Spleen (tissue), 11 donors: ENCODE measurements around the gene AKAP6. TPM values are rescaled to one million over a fixed set of nuclear protein-coding genes. Genes with fewer than 3 reads are reported as not detected.

Experiments
- DNase-seq: peaks from one replicate; pipeline ENCODE4 v3.0.0-alpha.2; 2020
- H3K27ac ChIP-seq, 8 donors: fragments of 200-600 bp; sonication (generic) in 7 of 8; 1 replicate in 4 of 8; 2 replicates in 4 of 8; pipeline versions ENCODE4 v1.5.0 to v1.8.0; 2016 to 2021; ENCODE audit warnings: inconsistent platforms in 4 of 8, mild to moderate bottlenecking in 4 of 8, moderate library complexity in 1 of 8
- H3K27me3 ChIP-seq, 7 donors: fragments of 200-600 bp; sonication (generic) in 6 of 7; replicated peaks in 1 of 7; 1 replicate in 4 of 7; 2 replicates in 3 of 7; pipeline versions ENCODE4 v1.5.0 to v1.8.0; 2016 to 2021; ENCODE audit warnings: inconsistent platforms in 3 of 7, mild to moderate bottlenecking in 1 of 7
- H3K36me3 ChIP-seq, 6 donors: fragments of 200-600 bp; sonication (generic) in 5 of 6; 1 replicate in 4 of 6; 2 replicates in 2 of 6; pipeline versions ENCODE4 v1.5.0 to v1.8.0; 2016 to 2021; ENCODE audit warnings: inconsistent platforms in 2 of 6
- H3K4me1 ChIP-seq, 6 donors: fragments of 200-600 bp; sonication (generic) in 5 of 6; 1 replicate in 3 of 6; 2 replicates in 3 of 6; pipeline versions ENCODE4 v1.5.0 to v1.8.0; 2016 to 2021; ENCODE audit warnings: inconsistent platforms in 3 of 6
- H3K4me3 ChIP-seq, 8 donors: fragments of 200-600 bp; sonication (generic) in 7 of 8; 1 replicate in 4 of 8; 2 replicates in 4 of 8; pipeline versions ENCODE4 v1.5.0 to v1.8.0; 2016 to 2021; ENCODE audit warnings: inconsistent platforms in 4 of 8, mild to moderate bottlenecking in 4 of 8, moderate library complexity in 2 of 8
- H3K9me3 ChIP-seq, 8 donors: fragments of 200-600 bp; sonication (generic) in 7 of 8; 1 replicate in 4 of 8; 2 replicates in 4 of 8; pipeline versions ENCODE4 v1.5.0 to v1.8.0; 2016 to 2021; ENCODE audit warnings: inconsistent platforms in 4 of 8
- CTCF ChIP-seq, 11 experiments: fragments of 200-600 bp in 7 of 11; fragments of 450-650 bp in 4 of 11; sonication (generic) in 4 of 11; IDR thresholded peaks in 8 of 11; conservative IDR thresholded peaks in 3 of 11; 1 replicate in 7 of 11; 2 replicates in 4 of 11; pipeline versions ENCODE4 v1.4.0 to v1.8.0; 2016 to 2021; ENCODE audit warnings: antibody characterized with exemption in 11 of 11, inconsistent platforms in 4 of 11, mild to moderate bottlenecking in 1 of 11
- POLR2A ChIP-seq, 3 donors: fragments of 450-650 bp; IDR thresholded peaks; one replicate each; pipeline ENCODE4 v1.5.1; 2017; ENCODE audit warnings: antibody characterized with exemption in 3 of 3, mild to moderate bottlenecking in 1 of 3
- POLR2AphosphoS5 ChIP-seq, 3 donors: sonication (generic); formaldehyde crosslinking; IDR thresholded peaks; one replicate each; pipeline ENCODE4 v1.5.1; 2017; ENCODE audit warnings: antibody characterized with exemption in 3 of 3
- WGBS, 5 donors: extraction: QIAGEN DNeasy Blood & Tissue Kit in 3 of 5; methylation state at CpG; one replicate each; pipeline versions ENCODE4 v1.1.5 to v1.1.7; 2013 to 2018; 5-methylcytosine and 5-hydroxymethylcytosine counted together
- intact Hi-C: fragments of 100-400 bp; cut with DNase I; formaldehyde crosslinking; loops from one replicate; pipeline ENCODE4 v1.15.0; 2023; ENCODE audit warnings: low total_unique reads
- polyA plus RNA-seq, 3 donors: library from polyadenylated mRNA; stranded (reverse); fragments of 200-250 nt; gene quantifications; one replicate each; pipeline ENCODE4 v1.2.1, GENCODE V29; 2013
- total RNA-seq, 7 donors: library from RNA; depleted of rRNA in 3 of 7; stranded (reverse); fragments of >200 nt in 3 of 7; fragmentation: NEBNext Ultra II Directional in 4 of 7; extraction: Animal tissue kit (Norgen Biotek cat#: 25700) in 4 of 7; gene quantifications; one replicate each; pipeline versions ENCODE4 v1.1.0 to v1.2.1, GENCODE V29; 2016 to 2021
- donor health status: healthy with polysubstance abuse.
- donor health status: DM: no; HTN: no; CAD: no; lungs with moderate emphysema.
- donor health status: DM: no; HTN: no; CAD: no.
- donor health status: Bipolar disorder and iron deficiency.
- donor health status: healthy.
- donor health status: DM: no; HTN: no; CAD: no.
- donor health status: DM: yes; HTN: yes; CAD: no.

Gene AKAP6
- total and polyA plus RNA-seq, 10 donors = 0.20 to 12.1 (median 4.8) TPM

GRCh38 chr14:32813401-32813800 lies 484.3 kb downstream of the AKAP6 start:
- H3K4me3 ChIP-seq = no peak overlapping the region
- no peaks in the 10 kb centered on the region for H3K27me3 ChIP-seq
- TF ChIP-seq CTCF (IDR thresholded peaks at IDR 0.05 in 8 of 11, conservative IDR thresholded peaks at IDR 0.05 in 3 of 11) (no peak), POLR2A (IDR thresholded peaks at IDR 0.05) (no peak), POLR2AphosphoS5 (IDR thresholded peaks at IDR 0.05) (no peak)
- 52 to 76% (median 65%) methylated on average over 4 of the region's 4 CpGs for WGBS, 5 donors
- H3K9me3 ChIP-seq = no peaks in the 10 kb centered on the region
- peaks cover 0 to 4% (median 0%) of the 10 kb centered on the region in 6 donors for H3K4me1 ChIP-seq
- intact Hi-C loops = no loop called here
- H3K36me3 ChIP-seq = no peaks in the 10 kb centered on the region
- H3K27ac ChIP-seq = no peak overlapping the region
- no peak for DNase-seq

- no peak for TF ChIP-seq POLR2A (IDR thresholded peaks at IDR 0.05)
- DNase-seq = no peak
- intact Hi-C loops = no loop called here
- WGBS, 5 donors = 25 to 85% (median 70%) methylated on average over 1 of the region's 1 CpG
- H3K9me3 ChIP-seq = no peaks in the 10 kb centered on the region
- H3K27me3 ChIP-seq = no peaks in the 10 kb centered on the region
- H3K4me3 ChIP-seq = no peak overlapping the region
- no peak overlapping the region for H3K27ac ChIP-seq
- no peaks in the 10 kb centered on the region for H3K36me3 ChIP-seq
- no peaks in the 10 kb centered on the region for H3K4me1 ChIP-seq
Observed at GRCh38 chr14:32814721-32815120, 485.6 kb downstream of the AKAP6 start.

DNA sequence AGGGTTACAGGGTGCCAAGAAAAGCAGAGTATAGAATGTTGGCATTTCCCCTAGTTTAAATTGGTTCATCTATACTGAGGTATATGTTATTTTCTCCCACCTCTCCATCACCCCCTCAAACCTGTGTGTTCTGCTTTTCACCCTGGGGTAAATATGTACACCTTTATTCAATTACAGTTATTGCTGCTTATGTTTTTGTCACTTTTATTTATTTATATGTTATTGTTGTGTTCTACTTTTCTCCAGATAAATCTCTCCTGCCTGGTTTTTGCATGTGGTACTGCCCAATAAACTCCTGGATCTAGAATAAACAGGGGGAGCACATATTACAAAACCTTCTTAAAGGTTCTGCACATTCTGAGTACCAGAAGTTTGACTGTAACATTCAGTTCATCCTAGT lies 487.5 kb downstream of the AKAP6 start:
- no peak overlapping the region for H3K27ac ChIP-seq
- DNase-seq = no peak
- intact Hi-C loops = no loop called here
- no peaks in the 10 kb centered on the region for H3K4me1 ChIP-seq
- H3K36me3 ChIP-seq = no peaks in the 10 kb centered on the region
- H3K4me3 ChIP-seq = no peak overlapping the region
- H3K27me3 ChIP-seq = no peaks in the 10 kb centered on the region
- TF ChIP-seq POLR2AphosphoS5 (IDR thresholded peaks at IDR 0.05) (no peak), CTCF (IDR thresholded peaks at IDR 0.05 in 8 of 11, conservative IDR thresholded peaks at IDR 0.05 in 3 of 11) (no peak), POLR2A (IDR thresholded peaks at IDR 0.05) (no peak)
- no peaks in the 10 kb centered on the region for H3K9me3 ChIP-seq

DNA sequence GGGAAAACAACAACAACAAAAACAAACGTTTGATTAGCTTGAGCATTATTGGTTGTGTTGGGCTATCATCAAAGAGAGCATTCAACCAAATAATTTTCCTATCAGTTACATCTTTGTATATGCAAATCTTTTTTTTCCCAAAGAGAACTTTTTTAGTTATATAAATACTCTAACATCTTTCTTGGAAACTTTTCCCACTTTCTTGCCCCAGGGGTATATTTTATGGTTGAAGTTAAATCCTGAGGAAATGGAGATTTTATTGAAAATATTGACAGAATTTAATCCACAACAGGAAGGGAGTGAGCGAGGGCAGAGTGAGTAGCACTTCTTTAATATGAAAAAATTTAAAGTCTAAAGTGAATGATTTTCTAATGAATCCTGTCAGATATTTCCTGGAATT lies 488.7 kb downstream of the AKAP6 start:
- Histone ChIP-seq H3K4me3 (no peak overlapping the region), H3K9me3 (no peaks in the 10 kb centered on the region), H3K27me3 (no peaks in the 10 kb centered on the region), H3K36me3 (no peaks in the 10 kb centered on the region), H3K4me1 (no peaks in the 10 kb centered on the region), H3K27ac (no peak overlapping the region)
- 56 to 80% (median 68%) methylated on average over 2 of the region's 2 CpGs for WGBS, 5 donors
- no peak for DNase-seq
- TF ChIP-seq POLR2AphosphoS5 (IDR thresholded peaks at IDR 0.05) (no peak), POLR2A (IDR thresholded peaks at IDR 0.05) (no peak), CTCF (IDR thresholded peaks at IDR 0.05 in 8 of 11, conservative IDR thresholded peaks at IDR 0.05 in 3 of 11) (no peak)
- intact Hi-C loops = no loop called here

DNA sequence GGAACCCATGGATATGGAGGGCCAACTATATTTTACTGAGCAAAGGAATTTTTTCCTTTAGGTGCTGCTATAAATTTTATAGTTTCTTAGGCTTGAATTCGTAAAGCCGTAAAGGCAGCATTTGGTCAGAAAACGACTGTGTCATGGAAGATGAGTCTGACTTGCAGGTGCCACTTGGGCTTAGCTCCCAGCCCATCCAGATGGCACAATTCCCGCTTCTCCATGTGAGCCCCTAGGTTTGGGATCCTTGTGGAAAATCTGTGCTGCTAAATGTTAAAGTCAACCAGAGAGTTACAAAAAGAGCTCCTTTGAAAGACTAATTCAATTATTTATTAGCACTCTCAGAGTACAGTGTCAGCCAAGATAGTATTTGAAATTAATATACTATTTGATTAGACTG lies 489.5 kb downstream of the AKAP6 start:
- no peaks in the 10 kb centered on the region for H3K36me3 ChIP-seq
- H3K27ac ChIP-seq = no peak overlapping the region
- no peak for TF ChIP-seq CTCF (IDR thresholded peaks at IDR 0.05 in 8 of 11, conservative IDR thresholded peaks at IDR 0.05 in 3 of 11)
- TF ChIP-seq POLR2A (IDR thresholded peaks at IDR 0.05) = no peak
- no peak for TF ChIP-seq POLR2AphosphoS5 (IDR thresholded peaks at IDR 0.05)
- 85 to 96% (median 90%) methylated on average over 4 of the region's 4 CpGs for WGBS, 5 donors
- DNase-seq = no peak
- no peak overlapping the region for H3K4me3 ChIP-seq
- H3K27me3 ChIP-seq = no peaks in the 10 kb centered on the region
- no peaks in the 10 kb centered on the region for H3K4me1 ChIP-seq
- intact Hi-C loops = no loop called here
- no peaks in the 10 kb centered on the region for H3K9me3 ChIP-seq
